Naive thymus-derived CD8-positive, alpha-beta T cell (primary cell): ENCODE data around the gene BCKDK. TPM values are rescaled to one million over a fixed set of nuclear protein-coding genes. Genes with fewer than 3 reads are reported as not detected.

Source experiments
- ATAC-seq, 2 donors: fragments of 150-1000 bp; cut with Tn5 transposase in 1 of 2; sonication (Bioruptor Pico), chemical (Tn5 transposase) in 1 of 2; 1 replicate in 1 of 2; 2 replicates in 1 of 2; pipeline ENCODE4 v1.10.0; 2021; ENCODE audit warnings: mild to moderate bottlenecking in 2 of 2, moderate library complexity in 2 of 2
- POLR2A ChIA-PET: fragments of 350-600 bp; sonication (Branson Sonifier 250); formaldehyde crosslinking; loops from one replicate; lab custom pipeline; 2021; ENCODE audit warnings: antibody characterized with exemption; lab: Charles Lee
- DNase-seq, 10 donors: peaks; one replicate each; pipeline versions ENCODE4 v3.0.0 to v3.0.0-alpha.2; 2020 to 2022
- H3K27ac Mint-ChIP-seq, 10 donors: one replicate each; pipeline ENCODE4 v1.8.0; 2020 to 2022; ENCODE audit warnings: mild to moderate bottlenecking in 10 of 10, mixed read lengths in 10 of 10, moderate library complexity in 4 of 10, inconsistent platforms in 1 of 10
- H3K27me3 Mint-ChIP-seq, 5 donors: one replicate each; pipeline ENCODE4 v1.8.0; 2021 to 2022; ENCODE audit warnings: mixed read lengths in 5 of 5
- H3K36me3 Mint-ChIP-seq, 3 donors: one replicate each; pipeline ENCODE4 v1.8.0; 2020 to 2022; ENCODE audit warnings: mixed read lengths in 3 of 3, mild to moderate bottlenecking in 2 of 3, inconsistent platforms in 1 of 3
- H3K4me1 Mint-ChIP-seq, 4 donors: one replicate each; pipeline ENCODE4 v1.8.0; 2021 to 2022; ENCODE audit warnings: mixed read lengths in 4 of 4
- H3K4me3 Mint-ChIP-seq, 10 donors: one replicate each; pipeline ENCODE4 v1.8.0; 2020 to 2022; ENCODE audit warnings: mild to moderate bottlenecking in 10 of 10, mixed read lengths in 10 of 10, moderate library complexity in 6 of 10, inconsistent platforms in 1 of 10
- H3K9me3 Mint-ChIP-seq, 9 donors: one replicate each; pipeline ENCODE4 v1.8.0; 2020 to 2022; ENCODE audit warnings: mixed read lengths in 9 of 9, mild to moderate bottlenecking in 3 of 9, inconsistent platforms in 1 of 9, moderate library complexity in 1 of 9
- polyA plus RNA-seq, 3 donors: library from polyadenylated mRNA; unstranded; fragments of 300-500 nt; fragmentation: Illumina TruSeq; gene quantifications; one replicate each; pipeline ENCODE4 v1.2.3, GENCODE V29; 2021
- total RNA-seq, 8 experiments: library from RNA in 2 of 8; stranded (reverse) in 2 of 8; gene quantifications; one replicate each; pipeline ENCODE4 v1.2.3 and lab custom pipeline; 2021 to 2026

Gene BCKDK
- total and polyA plus RNA-seq, 5 experiments from 2014 or later: 17.1 to 30.8 (median 20.8) TPM

DNA sequence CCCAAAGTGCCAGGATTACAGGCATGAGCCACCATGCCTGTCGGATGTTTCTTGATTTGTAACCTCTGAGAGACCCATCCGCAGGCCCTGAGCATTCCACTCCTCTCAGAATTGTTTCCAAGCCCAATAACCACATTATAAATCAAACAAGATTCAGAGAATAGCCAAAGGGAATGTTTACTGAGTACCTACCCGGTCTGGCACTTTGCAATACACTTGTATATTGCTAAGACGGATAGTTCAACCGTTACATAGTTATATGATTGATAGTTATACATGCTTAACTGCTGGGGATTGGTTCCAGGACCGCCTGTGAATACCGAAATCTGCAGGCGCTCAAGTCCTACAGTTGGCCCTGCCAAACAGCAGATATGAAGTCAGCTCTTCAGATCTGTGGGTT, 6.3 kb downstream of the BCKDK start:
- ATAC-seq (no peak), DNase-seq (no peak)
- POLR2A ChIA-PET: interaction anchor here (0.7 to 1.7 kb wide), 3 partner anchors 13 to 566 kb away, joined by 3 to 6 read pairs (median 3); no protein-coding TSS in a partner anchor
- H3K36me3 Mint-ChIP-seq: peaks cover 0 to 32% (median 3%) of the 10 kb centered on the region in 3 donors
- no peaks in the 10 kb centered on the region for H3K27me3 Mint-ChIP-seq
- no peaks in the 10 kb centered on the region for H3K9me3 Mint-ChIP-seq
- peak overlapping the region in 2 of 10 donors; percentile 2 to 54 for H3K4me3 Mint-ChIP-seq
- peak overlapping the region in 3 of 10 donors; percentile 11 to 83 (median 22) for H3K27ac Mint-ChIP-seq
- H3K4me1 Mint-ChIP-seq: peaks cover 15 to 34% (median 23%) of the 10 kb centered on the region in 4 donors

DNA sequence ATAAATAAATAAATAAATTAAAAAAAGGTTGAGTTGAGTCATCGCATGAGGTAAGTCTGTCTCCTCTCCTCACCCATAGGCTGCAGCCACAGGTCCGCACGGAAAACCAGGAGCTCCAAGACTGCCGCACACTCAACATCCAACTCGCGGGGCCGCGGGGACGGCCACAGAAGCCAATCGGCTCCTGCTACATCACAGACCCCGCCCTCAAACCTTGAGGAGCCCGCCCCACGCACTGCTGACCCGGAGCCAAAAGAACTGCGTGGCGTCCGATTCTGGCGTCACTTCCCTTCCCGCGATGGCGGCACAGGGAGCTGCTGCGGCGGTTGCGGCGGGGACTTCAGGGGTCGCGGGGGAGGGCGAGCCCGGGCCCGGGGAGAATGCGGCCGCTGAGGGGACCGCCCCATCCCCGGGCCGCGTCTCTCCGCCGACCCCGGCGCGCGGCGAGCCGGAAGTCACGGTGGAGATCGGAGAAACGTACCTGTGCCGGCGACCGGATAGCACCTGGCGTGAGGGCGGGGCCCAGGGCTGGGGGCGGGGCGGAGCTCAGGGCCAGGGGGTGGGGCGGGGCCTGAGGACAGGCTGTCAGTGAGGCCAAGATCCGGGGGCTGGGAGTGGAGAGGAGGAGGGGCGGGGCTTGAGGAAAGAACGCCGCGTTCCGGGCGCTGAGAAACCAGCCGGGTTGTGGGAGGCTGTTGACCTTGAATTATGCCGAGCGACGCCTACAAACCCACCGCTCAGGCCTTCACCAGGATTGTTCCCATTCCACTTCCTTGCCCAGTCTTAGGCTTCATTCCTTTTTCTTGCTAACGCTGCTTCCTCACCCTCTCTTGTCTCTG, 9.4 kb downstream of the BCKDK start, which contains the start of gene KAT8:
Gene KAT8, plus strand, starts transcription at position 281 of the 839 bp plus-strand sequence. Its CDS starts 18 bp downstream, at position 299.
- peaks cover 0 to 39% (median 8%) of the 10 kb centered on the region in 3 donors for H3K36me3 Mint-ChIP-seq
- DNase-seq (peak; percentile 93 to 99 (median 98)), ATAC-seq (peak; percentile 92)
- peak within 1 kb of the TSS; percentile 68 to 97 (median 94) for H3K27ac Mint-ChIP-seq
- no peaks in the 10 kb centered on the region for H3K9me3 Mint-ChIP-seq
- peak within 1 kb of the TSS; percentile 83 to 93 (median 88) for H3K4me3 Mint-ChIP-seq
- H3K27me3 Mint-ChIP-seq: no peaks in the 10 kb centered on the region
- peaks cover 18 to 38% (median 24%) of the 10 kb centered on the region in 4 donors for H3K4me1 Mint-ChIP-seq
- POLR2A ChIA-PET: interaction anchor here (0.6 to 2.6 kb wide), 45 partner anchors 8 to 645 kb away, joined by 3 to 76 read pairs (median 4); partner anchors contain the start of genes ARMC5, BCKDK, FBRS and FBXL19

DNA sequence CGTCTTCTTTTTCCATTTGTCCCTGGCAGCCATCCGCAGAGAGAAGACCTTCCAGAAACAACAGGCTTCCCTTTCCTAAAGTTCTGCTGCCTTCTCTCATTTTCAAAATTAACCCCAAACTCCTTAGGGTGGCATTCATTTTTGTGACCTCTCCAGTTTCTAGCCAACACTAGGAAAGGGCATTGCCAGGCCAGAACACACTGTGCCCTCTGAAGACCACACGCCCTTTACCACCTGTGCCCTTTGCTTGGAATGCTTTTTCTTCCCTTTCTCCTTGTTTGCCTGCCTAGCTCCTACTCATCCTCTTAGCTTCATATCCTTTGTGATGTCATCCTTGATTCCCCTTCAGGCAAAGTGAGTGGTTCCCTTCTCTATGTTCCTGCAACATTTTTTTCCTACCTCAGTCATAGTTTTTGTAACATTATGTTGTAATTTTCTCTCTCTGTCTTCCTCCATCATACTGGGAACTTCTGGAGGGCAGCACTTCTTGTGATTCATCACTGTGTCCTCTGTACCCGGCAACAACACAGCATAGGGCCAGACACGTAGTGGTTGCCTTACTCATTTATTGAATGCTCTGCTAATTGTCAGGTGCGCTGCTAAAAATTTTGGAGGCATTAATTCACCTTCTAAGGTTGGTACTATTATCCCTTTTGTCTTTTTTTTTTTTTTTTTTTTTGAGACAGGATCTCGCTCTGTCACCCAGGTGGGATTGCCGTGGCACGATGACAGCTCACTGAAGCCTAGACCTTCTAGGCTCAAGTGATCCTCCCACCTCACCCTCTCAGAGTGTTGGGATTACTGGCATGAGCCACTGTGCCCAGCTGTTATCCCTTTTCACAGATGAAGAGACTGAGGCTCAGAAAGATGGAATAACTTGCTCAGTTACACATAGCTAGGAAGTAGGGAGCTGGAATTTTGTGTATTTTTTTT, 10.3 kb downstream of the BCKDK start:
- Mint-ChIP-seq H3K4me1 (peaks cover 18 to 37% (median 24%) of the 10 kb centered on the region in 4 donors), H3K27ac (peak overlapping the region; percentile 68 to 97 (median 94)), H3K9me3 (no peaks in the 10 kb centered on the region), H3K36me3 (peaks cover 0 to 41% (median 8%) of the 10 kb centered on the region in 3 donors), H3K27me3 (no peaks in the 10 kb centered on the region), H3K4me3 (peak overlapping the region; percentile 83 to 93 (median 88))
- ATAC-seq (no peak), DNase-seq (no peak)
- POLR2A ChIA-PET: interaction anchor here (0.5 to 2.6 kb wide), 34 partner anchors 9 to 646 kb away, joined by 3 to 76 read pairs (median 4); partner anchors contain the start of genes ARMC5, BCKDK, FBXL19 and FUS

DNA sequence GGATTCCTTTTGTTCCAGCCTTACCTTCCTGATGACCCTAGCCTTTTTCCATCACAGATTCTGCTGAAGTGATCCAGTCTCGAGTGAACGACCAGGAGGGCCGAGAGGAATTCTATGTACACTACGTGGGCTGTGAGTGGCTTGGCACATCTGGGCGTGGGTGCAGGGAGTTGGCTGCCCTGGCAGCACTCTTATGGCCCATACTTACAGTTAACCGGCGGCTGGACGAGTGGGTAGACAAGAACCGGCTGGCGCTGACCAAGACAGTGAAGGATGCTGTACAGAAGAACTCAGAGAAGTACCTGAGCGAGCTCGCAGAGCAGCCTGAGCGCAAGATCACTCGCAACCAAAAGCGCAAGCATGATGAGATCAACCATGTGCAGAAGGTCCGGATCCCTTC, 11.9 kb downstream of the BCKDK start:
- H3K9me3 Mint-ChIP-seq: no peaks in the 10 kb centered on the region
- POLR2A ChIA-PET: interaction anchor here (0.7 to 2.0 kb wide), 3 partner anchors 22 to 60 kb away, joined by 3 to 13 read pairs (median 4); partner anchors contain the start of gene FUS
- ATAC-seq (no peak), DNase-seq (no peak)
- H3K27ac Mint-ChIP-seq: peak overlapping the region in 2 of 10 donors; percentile 8 to 19
- H3K27me3 Mint-ChIP-seq: no peaks in the 10 kb centered on the region
- H3K4me3 Mint-ChIP-seq: peak overlapping the region in 1 of 10 donors; percentile 45
- H3K36me3 Mint-ChIP-seq: peaks cover 0 to 51% (median 10%) of the 10 kb centered on the region in 3 donors
- peaks cover 16 to 32% (median 19%) of the 10 kb centered on the region in 4 donors for H3K4me1 Mint-ChIP-seq

DNA sequence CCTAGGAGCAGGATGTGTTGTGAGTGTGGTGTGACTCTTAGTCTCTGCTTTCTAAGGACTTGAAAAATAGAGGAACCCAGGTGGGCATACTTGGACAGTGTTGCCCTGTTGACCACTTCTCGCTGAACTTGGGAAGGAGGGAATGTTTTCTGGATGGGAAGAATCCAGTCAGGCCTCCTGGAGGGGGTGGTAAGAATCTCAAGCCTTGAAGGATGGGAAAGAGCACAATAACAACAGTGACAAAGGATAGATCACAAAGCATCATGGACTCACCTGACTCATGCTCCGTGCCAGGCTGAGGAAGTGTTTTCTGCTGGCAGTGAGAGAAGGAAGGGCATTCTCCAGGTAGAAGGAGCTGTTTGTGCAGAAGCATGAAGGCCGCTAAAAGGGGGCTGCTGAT, 17.7 kb downstream of the BCKDK start:
- no peaks in the 10 kb centered on the region for H3K27me3 Mint-ChIP-seq
- H3K4me1 Mint-ChIP-seq: peaks cover 0 to 9% (median 4%) of the 10 kb centered on the region in 4 donors
- ATAC-seq: no peak
- peaks cover 0 to 66% (median 4%) of the 10 kb centered on the region in 3 donors for H3K36me3 Mint-ChIP-seq
- H3K27ac Mint-ChIP-seq: peak overlapping the region in 6 of 10 donors; percentile 2 to 68 (median 48)
- DNase-seq: no peak
- H3K4me3 Mint-ChIP-seq: no peak overlapping the region
- no peaks in the 10 kb centered on the region for H3K9me3 Mint-ChIP-seq
- POLR2A ChIA-PET: interaction anchor here (1.2 kb wide), 1 partner anchor 65 kb away, joined by 3 read pairs; no protein-coding TSS in a partner anchor

DNA sequence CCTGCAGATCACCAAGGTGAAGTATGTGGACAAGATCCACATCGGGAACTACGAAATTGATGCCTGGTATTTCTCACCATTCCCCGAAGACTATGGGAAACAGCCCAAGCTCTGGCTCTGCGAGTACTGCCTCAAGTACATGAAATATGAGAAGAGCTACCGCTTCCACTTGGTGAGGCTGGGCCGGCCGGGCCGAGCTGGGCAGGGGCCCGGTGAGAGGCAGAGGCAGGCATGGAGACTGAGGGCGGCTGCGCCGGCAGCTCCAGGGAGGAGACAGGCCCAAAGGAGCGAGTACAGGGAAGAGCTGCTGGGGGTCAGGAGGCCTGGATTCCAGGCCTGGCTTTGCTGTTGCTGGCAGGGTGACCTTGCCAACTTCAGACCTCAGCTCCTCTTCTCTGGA, 19.0 kb downstream of the BCKDK start:
- POLR2A ChIA-PET: interaction anchor here (0.6 to 1.7 kb wide), 3 partner anchors 10 to 90 kb away, joined by 5 to 8 read pairs (median 6); partner anchors contain the start of genes KAT8 and PYDC1
- no peaks in the 10 kb centered on the region for H3K9me3 Mint-ChIP-seq
- peaks cover 0 to 9% (median 4%) of the 10 kb centered on the region in 4 donors for H3K4me1 Mint-ChIP-seq
- no peaks in the 10 kb centered on the region for H3K27me3 Mint-ChIP-seq
- no peak overlapping the region for H3K27ac Mint-ChIP-seq
- H3K36me3 Mint-ChIP-seq: peaks cover 0 to 64% (median 2%) of the 10 kb centered on the region in 3 donors
- DNase-seq (no peak), ATAC-seq (no peak)
- no peak overlapping the region for H3K4me3 Mint-ChIP-seq

DNA sequence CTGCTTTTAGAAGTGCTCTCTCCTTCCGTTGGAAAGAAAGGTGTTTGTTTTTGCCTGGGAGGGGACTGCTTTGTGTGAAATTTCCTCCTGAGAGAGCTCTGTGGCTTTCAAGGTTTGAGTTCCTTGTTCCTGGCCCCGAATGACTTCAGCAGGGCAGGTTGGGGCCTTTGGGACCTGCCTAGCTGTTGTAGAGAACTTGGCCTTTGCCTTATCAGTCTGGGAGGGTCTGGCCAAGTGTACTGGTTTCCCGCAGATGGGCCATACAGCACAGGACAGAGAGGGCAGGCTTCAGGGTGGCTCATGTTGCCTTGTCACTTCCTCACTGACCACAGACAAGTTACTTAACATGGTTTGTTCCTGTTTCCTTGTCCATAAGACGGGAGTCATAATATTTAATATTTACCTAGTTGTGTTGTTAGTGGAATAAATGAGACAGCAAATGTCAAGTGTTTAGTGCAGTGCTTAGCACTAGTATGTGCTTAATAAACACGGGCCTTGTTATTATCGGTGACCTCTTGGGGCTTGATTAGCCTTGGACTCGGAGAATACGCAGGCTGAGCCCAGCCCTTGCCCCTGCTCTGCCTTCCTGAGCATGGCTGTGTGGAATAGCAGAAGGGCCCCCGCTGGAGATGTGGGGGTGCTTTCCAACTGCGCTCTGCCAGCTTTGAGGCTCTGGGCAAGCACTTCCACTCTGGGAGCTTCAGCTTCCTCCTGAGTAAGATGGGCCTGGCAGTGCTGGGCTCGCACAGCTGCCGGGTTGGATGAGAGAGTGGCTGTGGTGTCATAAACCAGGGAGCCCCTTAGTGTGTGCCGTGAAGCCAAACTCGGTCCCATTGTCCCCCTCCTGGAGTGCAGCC, 20.8 kb downstream of the BCKDK start:
- H3K4me3 Mint-ChIP-seq: peak overlapping the region in 1 of 10 donors; percentile 28
- H3K27ac Mint-ChIP-seq: peak overlapping the region in 4 of 10 donors; percentile 25 to 84 (median 52)

DNA sequence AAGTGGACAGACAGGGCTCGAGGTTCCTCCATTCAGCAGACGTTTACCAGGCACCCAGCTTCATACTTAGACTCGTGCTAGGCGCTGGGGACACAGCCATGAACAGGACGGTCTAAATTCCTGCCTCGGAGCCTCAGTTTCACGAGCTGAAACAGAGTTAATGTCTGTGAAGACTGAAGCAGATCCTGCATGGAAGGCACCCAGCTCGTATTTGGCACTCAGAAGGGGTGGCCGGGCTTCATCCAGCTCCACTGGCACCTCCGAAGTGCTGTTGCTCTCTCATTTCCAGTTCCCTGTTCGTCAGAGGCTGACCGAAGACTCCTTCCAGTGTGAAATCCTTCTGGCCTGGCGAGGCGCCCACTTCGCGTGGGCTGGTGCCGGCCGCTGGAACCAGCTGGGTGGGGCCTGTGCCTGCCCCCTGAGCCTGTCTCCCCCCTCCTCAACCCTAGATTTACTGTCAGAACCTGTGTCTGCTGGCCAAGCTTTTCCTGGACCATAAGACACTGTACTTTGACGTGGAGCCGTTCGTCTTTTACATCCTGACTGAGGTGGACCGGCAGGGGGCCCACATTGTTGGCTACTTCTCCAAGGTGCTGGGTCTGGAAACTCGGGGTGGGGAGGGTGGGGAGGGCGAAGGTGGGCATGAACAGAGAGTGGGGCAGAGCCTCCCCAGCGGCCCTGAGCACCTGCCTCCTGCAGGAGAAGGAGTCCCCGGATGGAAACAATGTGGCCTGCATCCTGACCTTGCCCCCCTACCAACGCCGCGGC, 21.6 kb downstream of the BCKDK start:
- POLR2A ChIA-PET: interaction anchor here (1.0 to 1.4 kb wide), 4 partner anchors 12 to 50 kb away, joined by 3 to 5 read pairs (median 4); partner anchors contain the start of genes FUS and KAT8
- H3K36me3 Mint-ChIP-seq: peaks cover 0 to 60% (median 2%) of the 10 kb centered on the region in 3 donors

More for the DNA sequence above, 20.8 kb downstream of the BCKDK start:
- Mint-ChIP-seq H3K9me3 (no peaks in the 10 kb centered on the region), H3K27me3 (no peaks in the 10 kb centered on the region), H3K4me1 (peaks cover 0 to 9% (median 5%) of the 10 kb centered on the region in 4 donors), H3K36me3 (peaks cover 0 to 65% (median 2%) of the 10 kb centered on the region in 3 donors)
- POLR2A ChIA-PET: interaction anchor here (0.9 to 1.4 kb wide), 4 partner anchors 10 to 51 kb away, joined by 3 to 5 read pairs (median 4); partner anchors contain the start of genes FUS and KAT8
- DNase-seq (no peak), ATAC-seq (no peak)

DNA sequence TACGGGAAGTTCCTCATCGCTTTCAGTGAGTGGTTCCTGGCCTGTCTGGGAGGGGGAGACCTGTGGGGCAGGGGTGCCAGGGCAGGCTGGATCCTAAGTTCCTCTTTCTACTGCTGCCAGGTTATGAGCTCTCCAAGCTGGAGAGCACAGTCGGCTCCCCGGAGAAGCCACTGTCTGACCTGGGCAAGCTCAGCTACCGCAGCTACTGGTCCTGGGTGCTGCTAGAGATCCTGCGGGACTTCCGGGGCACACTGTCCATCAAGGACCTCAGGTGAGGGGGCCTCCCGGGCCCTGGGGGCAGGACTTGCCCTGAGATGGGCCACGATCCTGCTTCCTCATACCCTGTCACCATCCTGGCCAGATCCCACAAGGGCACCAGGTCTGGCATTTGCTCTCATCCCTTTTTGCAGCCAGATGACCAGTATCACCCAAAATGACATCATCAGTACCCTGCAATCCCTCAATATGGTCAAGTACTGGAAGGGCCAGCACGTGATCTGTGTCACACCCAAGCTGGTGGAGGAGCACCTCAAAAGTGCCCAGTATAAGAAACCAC, 22.2 kb downstream of the BCKDK start:
- Mint-ChIP-seq H3K27me3 (no peaks in the 10 kb centered on the region), H3K4me3 (no peak overlapping the region), H3K36me3 (peaks cover 0 to 57% (median 2%) of the 10 kb centered on the region in 3 donors), H3K27ac (peak overlapping the region in 1 of 10 donors; percentile 3), H3K4me1 (peaks cover 0 to 9% (median 5%) of the 10 kb centered on the region in 4 donors), H3K9me3 (no peaks in the 10 kb centered on the region)
- POLR2A ChIA-PET: interaction anchor here (1.0 kb wide), 1 partner anchor 12 kb away, joined by 4 read pairs; no protein-coding TSS in a partner anchor
- ATAC-seq (no peak), DNase-seq (no peak)

More for the DNA sequence above, 21.6 kb downstream of the BCKDK start:
- ATAC-seq (no peak), DNase-seq (no peak)
- Mint-ChIP-seq H3K9me3 (no peaks in the 10 kb centered on the region), H3K27me3 (no peaks in the 10 kb centered on the region), H3K4me1 (peaks cover 0 to 9% (median 5%) of the 10 kb centered on the region in 4 donors), H3K4me3 (no peak overlapping the region), H3K27ac (peak overlapping the region in 1 of 10 donors; percentile 63)

DNA sequence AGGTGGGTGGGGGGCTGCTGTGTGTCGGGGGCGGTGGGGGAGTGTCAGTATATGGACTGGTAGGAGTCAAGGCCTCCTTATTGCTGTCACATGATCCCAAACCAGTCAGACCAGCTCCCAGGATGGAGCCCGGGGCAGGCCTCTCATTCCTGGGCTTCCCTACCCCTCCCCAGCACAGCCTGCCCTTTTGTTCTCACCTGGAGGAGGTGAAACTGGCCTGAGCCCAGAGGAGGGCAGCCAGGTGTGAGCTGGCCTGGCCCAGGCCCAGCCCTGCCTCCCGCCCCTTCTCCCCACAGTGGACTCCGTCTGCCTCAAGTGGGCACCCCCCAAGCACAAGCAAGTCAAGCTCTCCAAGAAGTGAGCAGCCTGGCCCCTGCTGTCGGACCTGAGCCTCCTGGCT, 22.7 kb downstream of the BCKDK start:
- ATAC-seq: no peak
- Mint-ChIP-seq H3K36me3 (peaks cover 0 to 54% (median 2%) of the 10 kb centered on the region in 3 donors), H3K27me3 (no peaks in the 10 kb centered on the region), H3K4me1 (peaks cover 0 to 7% (median 6%) of the 10 kb centered on the region in 4 donors), H3K9me3 (no peaks in the 10 kb centered on the region), H3K27ac (no peak overlapping the region), H3K4me3 (no peak overlapping the region)
- no peak for DNase-seq
- POLR2A ChIA-PET: interaction anchor here (0.5 to 1.5 kb wide), 3 partner anchors 12 to 43 kb away, joined by 3 to 6 read pairs (median 4); no protein-coding TSS in a partner anchor
